ENCODE measurements around the gene CD177.
"Not testable (repeated sequence)": the region's sequence is repeated elsewhere in the genome, so short reads cannot be mapped to it uniquely, and the experiment has no call there.

Gene CD177

GRCh38 chr19:43354305-43354627, 780 bp downstream of the CD177 start:
- Histone ChIP-seq H3K9ac (ENCODE audit: low read length) (no peak overlapping the region), H2AFZ (ENCODE audit: low read length) (no peak overlapping the region), H3K4me3 (ENCODE audit: low read length) (no peak overlapping the region), H3K9me2 (replicated peaks; ENCODE audit: insufficient read depth, low read length) (no peaks in the 10 kb centered on the region), H3K9me3 (replicated peaks; ENCODE audit: insufficient read depth, low read length) (no peaks in the 10 kb centered on the region), H3K4me1 (ENCODE audit: low read length) (no peaks in the 10 kb centered on the region), H4K20me1 (ENCODE audit: insufficient read depth, low read length) (no peaks in the 10 kb centered on the region), H3K27me3 (replicated peaks; ENCODE audit: insufficient read depth, low read length) (peaks cover 13% of the 10 kb centered on the region), H3K4me2 (ENCODE audit: low read depth, low read length) (no peak overlapping the region), H3K36me3 (replicated peaks; ENCODE audit: insufficient read depth, low read length) (no peaks in the 10 kb centered on the region), H3K79me2 (ENCODE audit: low read length) (no peaks in the 10 kb centered on the region), H3F3A (ENCODE audit: insufficient read depth, low read length) (no peaks in the 10 kb centered on the region), H3K27ac (ENCODE audit: low read length) (no peak overlapping the region)
- no peak for TF ChIP-seq EZH2phosphoT487 (IDR thresholded peaks at IDR 0.05; ENCODE audit: low read length)
- TF ChIP-seq, protein P1, sequence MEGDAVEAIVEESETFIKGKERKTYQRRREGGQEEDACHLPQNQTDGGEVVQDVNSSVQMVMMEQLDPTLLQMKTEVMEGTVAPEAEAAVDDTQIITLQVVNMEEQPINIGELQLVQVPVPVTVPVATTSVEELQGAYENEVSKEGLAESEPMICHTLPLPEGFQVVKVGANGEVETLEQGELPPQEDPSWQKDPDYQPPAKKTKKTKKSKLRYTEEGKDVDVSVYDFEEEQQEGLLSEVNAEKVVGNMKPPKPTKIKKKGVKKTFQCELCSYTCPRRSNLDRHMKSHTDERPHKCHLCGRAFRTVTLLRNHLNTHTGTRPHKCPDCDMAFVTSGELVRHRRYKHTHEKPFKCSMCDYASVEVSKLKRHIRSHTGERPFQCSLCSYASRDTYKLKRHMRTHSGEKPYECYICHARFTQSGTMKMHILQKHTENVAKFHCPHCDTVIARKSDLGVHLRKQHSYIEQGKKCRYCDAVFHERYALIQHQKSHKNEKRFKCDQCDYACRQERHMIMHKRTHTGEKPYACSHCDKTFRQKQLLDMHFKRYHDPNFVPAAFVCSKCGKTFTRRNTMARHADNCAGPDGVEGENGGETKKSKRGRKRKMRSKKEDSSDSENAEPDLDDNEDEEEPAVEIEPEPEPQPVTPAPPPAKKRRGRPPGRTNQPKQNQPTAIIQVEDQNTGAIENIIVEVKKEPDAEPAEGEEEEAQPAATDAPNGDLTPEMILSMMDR (IDR thresholded peaks at IDR 0.05; ENCODE audit: low read length), result no peak
- TF ChIP-seq EZH2 (optimal IDR thresholded peaks at IDR 0.05; ENCODE audit: low read depth, low read length), result no peak
- DNase-seq, result no peak

GRCh38 chr19:43356749-43357148, 3.3 kb downstream of the CD177 start:
- peaks cover 17% of the 10 kb centered on the region for H3K27me3 ChIP-seq (replicated peaks; ENCODE audit: insufficient read depth, low read length)
- not testable (repeated sequence) for H3K9me2 ChIP-seq (replicated peaks; ENCODE audit: insufficient read depth, low read length); H3K4me2 ChIP-seq (ENCODE audit: low read depth, low read length); H2AFZ ChIP-seq (ENCODE audit: low read length); H3K36me3 ChIP-seq (replicated peaks; ENCODE audit: insufficient read depth, low read length); H3K9me3 ChIP-seq (replicated peaks; ENCODE audit: insufficient read depth, low read length); DNase-seq; H3K4me1 ChIP-seq (ENCODE audit: low read length); H3K4me3 ChIP-seq (ENCODE audit: low read length); H4K20me1 ChIP-seq (ENCODE audit: insufficient read depth, low read length); H3F3A ChIP-seq (ENCODE audit: insufficient read depth, low read length); H3K27ac ChIP-seq (ENCODE audit: low read length); H3K79me2 ChIP-seq (ENCODE audit: low read length); H3K9ac ChIP-seq (ENCODE audit: low read length)

- TF ChIP-seq EZH2phosphoT487 (IDR thresholded peaks at IDR 0.05; ENCODE audit: low read length) (no peak), EZH2 (optimal IDR thresholded peaks at IDR 0.05; ENCODE audit: low read depth, low read length) (no peak)
- TF ChIP-seq, protein P1 (IDR thresholded peaks at IDR 0.05; ENCODE audit: low read length), result no peak
- no peak overlapping the region for H3K4me2 ChIP-seq (ENCODE audit: low read depth, low read length)
Measured at GRCh38 chr19:43362179-43362578, 8.7 kb downstream of the CD177 start.

DNA sequence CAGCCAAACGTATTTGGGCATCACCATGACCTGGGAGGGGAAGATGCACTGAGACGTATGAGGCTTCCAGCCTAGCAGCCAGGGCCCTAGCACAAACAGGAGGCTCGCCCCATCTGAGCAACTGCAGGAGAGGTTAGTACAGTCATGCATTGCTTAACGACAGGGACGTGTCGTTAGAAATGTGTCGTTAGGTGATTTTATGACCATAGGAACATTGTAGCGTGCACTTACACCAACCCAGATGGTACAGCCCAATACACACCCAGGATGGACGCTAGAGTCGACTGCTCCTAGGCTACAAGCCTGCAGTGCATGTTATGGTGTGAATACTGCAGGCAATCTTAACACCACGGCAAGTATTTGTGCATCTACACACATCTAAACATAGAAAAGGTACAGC, 9.3 kb downstream of the CD177 start:
- H3K36me3 ChIP-seq (replicated peaks; ENCODE audit: insufficient read depth, low read length), result no peaks in the 10 kb centered on the region
- no peaks in the 10 kb centered on the region for H3K4me1 ChIP-seq (ENCODE audit: low read length)
- DNase-seq, result no peak
- no peak overlapping the region for H2AFZ ChIP-seq (ENCODE audit: low read length)
- TF ChIP-seq EZH2 (optimal IDR thresholded peaks at IDR 0.05; ENCODE audit: low read depth, low read length) (no peak), EZH2phosphoT487 (IDR thresholded peaks at IDR 0.05; ENCODE audit: low read length) (no peak)
- TF ChIP-seq, protein P1 (IDR thresholded peaks at IDR 0.05; ENCODE audit: low read length), result no peak
- no peak overlapping the region for H3K9ac ChIP-seq (ENCODE audit: low read length)
- H3K79me2 ChIP-seq (ENCODE audit: low read length), result no peaks in the 10 kb centered on the region
- H3K9me2 ChIP-seq (replicated peaks; ENCODE audit: insufficient read depth, low read length), result no peaks in the 10 kb centered on the region
- H3K27me3 ChIP-seq (replicated peaks; ENCODE audit: insufficient read depth, low read length), result peaks cover 39% of the 10 kb centered on the region
- no peak overlapping the region for H3K4me2 ChIP-seq (ENCODE audit: low read depth, low read length)
- no peaks in the 10 kb centered on the region for H3F3A ChIP-seq (ENCODE audit: insufficient read depth, low read length)
- no peak overlapping the region for H3K27ac ChIP-seq (ENCODE audit: low read length)
- H4K20me1 ChIP-seq (ENCODE audit: insufficient read depth, low read length), result no peaks in the 10 kb centered on the region
- no peaks in the 10 kb centered on the region for H3K9me3 ChIP-seq (replicated peaks; ENCODE audit: insufficient read depth, low read length)
- H3K4me3 ChIP-seq (ENCODE audit: low read length), result no peak overlapping the region

More at GRCh38 chr19:43362179-43362578, 8.7 kb downstream of the CD177 start:
- Histone ChIP-seq H3K9me2 (replicated peaks; ENCODE audit: insufficient read depth, low read length) (no peaks in the 10 kb centered on the region), H2AFZ (ENCODE audit: low read length) (no peak overlapping the region), H3K79me2 (ENCODE audit: low read length) (no peaks in the 10 kb centered on the region), H3K27ac (ENCODE audit: low read length) (no peak overlapping the region), H3K36me3 (replicated peaks; ENCODE audit: insufficient read depth, low read length) (no peaks in the 10 kb centered on the region), H3K9ac (ENCODE audit: low read length) (no peak overlapping the region), H3K27me3 (replicated peaks; ENCODE audit: insufficient read depth, low read length) (peaks cover 36% of the 10 kb centered on the region), H3K9me3 (replicated peaks; ENCODE audit: insufficient read depth, low read length) (no peaks in the 10 kb centered on the region), H3K4me1 (ENCODE audit: low read length) (no peaks in the 10 kb centered on the region), H3F3A (ENCODE audit: insufficient read depth, low read length) (no peaks in the 10 kb centered on the region), H3K4me3 (ENCODE audit: low read length) (no peak overlapping the region), H4K20me1 (ENCODE audit: insufficient read depth, low read length) (no peaks in the 10 kb centered on the region)
- no peak for DNase-seq

GRCh38 chr19:43365677-43366076, 12.2 kb downstream of the CD177 start:
- not testable (repeated sequence) for H3K27ac ChIP-seq (ENCODE audit: low read length)

More at GRCh38 chr19:43365677-43366076, 12.2 kb downstream of the CD177 start:
- not testable (repeated sequence) for H3K79me2 ChIP-seq (ENCODE audit: low read length); DNase-seq; H3K9ac ChIP-seq (ENCODE audit: low read length); H3K4me2 ChIP-seq (ENCODE audit: low read depth, low read length); H3K9me2 ChIP-seq (replicated peaks; ENCODE audit: insufficient read depth, low read length); H3K9me3 ChIP-seq (replicated peaks; ENCODE audit: insufficient read depth, low read length); H4K20me1 ChIP-seq (ENCODE audit: insufficient read depth, low read length); H3K4me3 ChIP-seq (ENCODE audit: low read length); H3K36me3 ChIP-seq (replicated peaks; ENCODE audit: insufficient read depth, low read length); H3K4me1 ChIP-seq (ENCODE audit: low read length); H2AFZ ChIP-seq (ENCODE audit: low read length); H3F3A ChIP-seq (ENCODE audit: insufficient read depth, low read length)
- H3K27me3 ChIP-seq (replicated peaks; ENCODE audit: insufficient read depth, low read length), result peaks cover 47% of the 10 kb centered on the region

All from MM.1S (cell line).